ENCODE measurements around the gene IL17D.

The IL17D gene

DNA sequence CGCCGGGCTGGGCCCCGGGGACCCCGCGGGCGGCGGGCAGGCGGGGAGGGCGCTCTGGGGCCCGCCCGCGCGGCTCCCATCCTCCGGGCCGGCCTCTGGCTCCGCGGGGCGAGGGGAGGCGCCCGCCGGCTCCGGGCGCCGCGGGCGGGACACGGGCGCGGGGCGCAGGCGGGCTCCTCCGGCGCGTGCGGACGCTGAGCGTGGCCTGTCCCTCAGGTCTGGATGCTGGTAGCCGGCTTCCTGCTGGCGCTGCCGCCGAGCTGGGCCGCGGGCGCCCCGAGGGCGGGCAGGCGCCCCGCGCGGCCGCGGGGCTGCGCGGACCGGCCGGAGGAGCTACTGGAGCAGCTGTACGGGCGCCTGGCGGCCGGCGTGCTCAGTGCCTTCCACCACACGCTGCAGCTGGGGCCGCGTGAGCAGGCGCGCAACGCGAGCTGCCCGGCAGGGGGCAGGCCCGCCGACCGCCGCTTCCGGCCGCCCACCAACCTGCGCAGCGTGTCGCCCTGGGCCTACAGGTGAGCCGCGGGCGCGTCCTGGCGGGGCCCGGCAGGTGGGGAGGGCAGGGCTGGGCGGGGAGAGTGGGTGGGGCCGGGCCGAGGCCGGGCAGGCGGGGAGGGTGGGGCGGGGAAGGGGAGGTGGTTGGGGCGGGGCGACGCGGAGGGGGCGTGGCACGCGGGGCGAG lies 420 bp downstream of the IL17D start:
- TF ChIP-seq ZFP3 (CRISPR knock-in tag; IDR thresholded peaks at IDR 0.05) = no peak
- TF ChIP-seq, protein P1, sequence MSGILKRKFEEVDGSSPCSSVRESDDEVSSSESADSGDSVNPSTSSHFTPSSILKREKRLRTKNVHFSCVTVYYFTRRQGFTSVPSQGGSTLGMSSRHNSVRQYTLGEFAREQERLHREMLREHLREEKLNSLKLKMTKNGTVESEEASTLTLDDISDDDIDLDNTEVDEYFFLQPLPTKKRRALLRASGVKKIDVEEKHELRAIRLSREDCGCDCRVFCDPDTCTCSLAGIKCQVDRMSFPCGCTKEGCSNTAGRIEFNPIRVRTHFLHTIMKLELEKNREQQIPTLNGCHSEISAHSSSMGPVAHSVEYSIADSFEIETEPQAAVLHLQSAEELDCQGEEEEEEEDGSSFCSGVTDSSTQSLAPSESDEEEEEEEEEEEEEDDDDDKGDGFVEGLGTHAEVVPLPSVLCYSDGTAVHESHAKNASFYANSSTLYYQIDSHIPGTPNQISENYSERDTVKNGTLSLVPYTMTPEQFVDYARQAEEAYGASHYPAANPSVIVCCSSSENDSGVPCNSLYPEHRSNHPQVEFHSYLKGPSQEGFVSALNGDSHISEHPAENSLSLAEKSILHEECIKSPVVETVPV (CRISPR knock-in tag; IDR thresholded peaks at IDR 0.05) = no peak
- TF ChIP-seq PATZ1 (CRISPR knock-in tag; IDR thresholded peaks at IDR 0.05; ENCODE audit: borderline replicate concordance) = no peak
- TF ChIP-seq SNAI2 (CRISPR knock-in tag; IDR thresholded peaks at IDR 0.05) = no peak
- TF ChIP-seq, protein P2, sequence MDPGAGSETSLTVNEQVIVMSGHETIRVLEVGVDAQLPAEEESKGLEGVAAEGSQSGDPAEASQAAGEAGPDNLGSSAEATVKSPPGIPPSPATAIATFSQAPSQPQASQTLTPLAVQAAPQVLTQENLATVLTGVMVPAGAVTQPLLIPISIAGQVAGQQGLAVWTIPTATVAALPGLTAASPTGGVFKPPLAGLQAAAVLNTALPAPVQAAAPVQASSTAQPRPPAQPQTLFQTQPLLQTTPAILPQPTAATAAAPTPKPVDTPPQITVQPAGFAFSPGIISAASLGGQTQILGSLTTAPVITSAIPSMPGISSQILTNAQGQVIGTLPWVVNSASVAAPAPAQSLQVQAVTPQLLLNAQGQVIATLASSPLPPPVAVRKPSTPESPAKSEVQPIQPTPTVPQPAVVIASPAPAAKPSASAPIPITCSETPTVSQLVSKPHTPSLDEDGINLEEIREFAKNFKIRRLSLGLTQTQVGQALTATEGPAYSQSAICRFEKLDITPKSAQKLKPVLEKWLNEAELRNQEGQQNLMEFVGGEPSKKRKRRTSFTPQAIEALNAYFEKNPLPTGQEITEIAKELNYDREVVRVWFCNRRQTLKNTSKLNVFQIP (CRISPR knock-in tag; IDR thresholded peaks at IDR 0.05; ENCODE audit: borderline replicate concordance, low read depth) = no peak
- no peak for TF ChIP-seq GLIS3 (CRISPR knock-in tag; IDR thresholded peaks at IDR 0.05)
- no peak for TF ChIP-seq PPARA (CRISPR knock-in tag; IDR thresholded peaks at IDR 0.05; ENCODE audit: borderline replicate concordance)
- TF ChIP-seq ZC3H10 (CRISPR knock-in tag; IDR thresholded peaks at IDR 0.05) = no peak
- no peak for TF ChIP-seq ZNF565 (CRISPR knock-in tag; conservative IDR thresholded peaks at IDR 0.05; ENCODE audit: low read depth)
- no peak for TF ChIP-seq TOX (CRISPR knock-in tag; IDR thresholded peaks at IDR 0.05; ENCODE audit: borderline replicate concordance)
- TF ChIP-seq, protein P3, sequence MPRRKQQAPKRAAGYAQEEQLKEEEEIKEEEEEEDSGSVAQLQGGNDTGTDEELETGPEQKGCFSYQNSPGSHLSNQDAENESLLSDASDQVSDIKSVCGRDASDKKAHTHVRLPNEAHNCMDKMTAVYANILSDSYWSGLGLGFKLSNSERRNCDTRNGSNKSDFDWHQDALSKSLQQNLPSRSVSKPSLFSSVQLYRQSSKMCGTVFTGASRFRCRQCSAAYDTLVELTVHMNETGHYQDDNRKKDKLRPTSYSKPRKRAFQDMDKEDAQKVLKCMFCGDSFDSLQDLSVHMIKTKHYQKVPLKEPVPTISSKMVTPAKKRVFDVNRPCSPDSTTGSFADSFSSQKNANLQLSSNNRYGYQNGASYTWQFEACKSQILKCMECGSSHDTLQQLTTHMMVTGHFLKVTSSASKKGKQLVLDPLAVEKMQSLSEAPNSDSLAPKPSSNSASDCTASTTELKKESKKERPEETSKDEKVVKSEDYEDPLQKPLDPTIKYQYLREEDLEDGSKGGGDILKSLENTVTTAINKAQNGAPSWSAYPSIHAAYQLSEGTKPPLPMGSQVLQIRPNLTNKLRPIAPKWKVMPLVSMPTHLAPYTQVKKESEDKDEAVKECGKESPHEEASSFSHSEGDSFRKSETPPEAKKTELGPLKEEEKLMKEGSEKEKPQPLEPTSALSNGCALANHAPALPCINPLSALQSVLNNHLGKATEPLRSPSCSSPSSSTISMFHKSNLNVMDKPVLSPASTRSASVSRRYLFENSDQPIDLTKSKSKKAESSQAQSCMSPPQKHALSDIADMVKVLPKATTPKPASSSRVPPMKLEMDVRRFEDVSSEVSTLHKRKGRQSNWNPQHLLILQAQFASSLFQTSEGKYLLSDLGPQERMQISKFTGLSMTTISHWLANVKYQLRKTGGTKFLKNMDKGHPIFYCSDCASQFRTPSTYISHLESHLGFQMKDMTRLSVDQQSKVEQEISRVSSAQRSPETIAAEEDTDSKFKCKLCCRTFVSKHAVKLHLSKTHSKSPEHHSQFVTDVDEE (CRISPR knock-in tag; IDR thresholded peaks at IDR 0.05) = no peak
- no peak for TF ChIP-seq ZNF8 (CRISPR knock-in tag; IDR thresholded peaks at IDR 0.05)
- no peak for TF ChIP-seq TCF4 (CRISPR knock-in tag; IDR thresholded peaks at IDR 0.05; ENCODE audit: borderline replicate concordance)
- TF ChIP-seq OSR1 (CRISPR knock-in tag; IDR thresholded peaks at IDR 0.05) = no peak
- no peak for TF ChIP-seq RARB (CRISPR knock-in tag; IDR thresholded peaks at IDR 0.05)
- ATAC-seq = peak; percentile 86

DNA sequence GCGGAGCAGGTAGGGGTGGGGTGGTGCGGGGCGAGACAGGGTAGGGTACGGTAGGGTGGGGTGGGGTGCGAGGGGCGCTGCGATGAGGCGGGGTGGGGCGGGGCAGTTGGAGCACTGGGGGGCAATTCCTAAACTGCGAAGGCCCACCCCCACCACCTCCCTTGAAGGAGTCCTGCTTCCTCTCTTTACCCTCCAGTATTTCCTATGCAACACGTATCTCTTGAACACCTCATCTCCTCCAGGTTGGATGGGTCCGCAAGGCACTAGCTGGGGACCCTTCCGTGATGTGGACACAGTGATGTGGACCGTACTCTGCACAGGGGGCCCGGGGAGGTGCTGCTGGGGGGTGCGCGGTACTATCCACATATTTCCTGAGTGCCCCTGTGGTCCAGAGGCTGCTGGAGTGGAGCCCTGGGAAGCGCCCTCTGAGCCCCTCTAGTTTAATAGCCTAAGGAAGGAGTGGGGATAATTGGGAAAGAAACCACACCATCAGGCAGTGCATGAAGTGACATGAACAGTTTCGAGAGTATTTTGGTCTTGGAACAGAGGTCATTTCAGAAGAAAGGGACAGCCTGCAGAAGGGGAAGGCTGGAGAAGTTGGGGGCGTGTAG lies 1.1 kb downstream of the IL17D start:
- TF ChIP-seq OSR1 (CRISPR knock-in tag; IDR thresholded peaks at IDR 0.05) (no peak), ARNTL (CRISPR knock-in tag; IDR thresholded peaks at IDR 0.05; ENCODE audit: borderline replicate concordance, low read depth) (no peak), ZFP3 (CRISPR knock-in tag; IDR thresholded peaks at IDR 0.05) (no peak), BACH2 (CRISPR knock-in tag; IDR thresholded peaks at IDR 0.05; ENCODE audit: borderline replicate concordance) (no peak), ZNF70 (CRISPR knock-in tag; IDR thresholded peaks at IDR 0.05) (no peak), SNAI2 (CRISPR knock-in tag; IDR thresholded peaks at IDR 0.05) (no peak), ESRRG (CRISPR knock-in tag; IDR thresholded peaks at IDR 0.05) (no peak), TCF4 (CRISPR knock-in tag; IDR thresholded peaks at IDR 0.05; ENCODE audit: borderline replicate concordance) (no peak), ZFP30 (CRISPR knock-in tag; IDR thresholded peaks at IDR 0.05) (no peak), ZC3H10 (CRISPR knock-in tag; IDR thresholded peaks at IDR 0.05) (no peak), PPARA (CRISPR knock-in tag; IDR thresholded peaks at IDR 0.05; ENCODE audit: borderline replicate concordance) (no peak), ZNF8 (CRISPR knock-in tag; IDR thresholded peaks at IDR 0.05) (no peak), TOX (CRISPR knock-in tag; IDR thresholded peaks at IDR 0.05; ENCODE audit: borderline replicate concordance) (no peak)
- TF ChIP-seq, protein P1 (CRISPR knock-in tag; IDR thresholded peaks at IDR 0.05) = no peak
- TF ChIP-seq, protein P2 (CRISPR knock-in tag; IDR thresholded peaks at IDR 0.05; ENCODE audit: borderline replicate concordance, low read depth) = no peak
- TF ChIP-seq, protein P3 (CRISPR knock-in tag; IDR thresholded peaks at IDR 0.05) = no peak
- ATAC-seq = peak; percentile 2; the same call in 2 of the 3 replicates
